AG04449 (cell line): ENCODE results near the gene ACACB.
A peak's percentile ranks its signal among the peaks of the same experiment; 100 is the strongest.

Experiments used
- CTCF ChIA-PET: fragments of 350-600 bp; formaldehyde crosslinking; extraction: SDS; loops from one replicate; lab custom pipeline; 2021; ENCODE audit warnings: antibody characterized with exemption; lab: Yijun Ruan, JAX
- POLR2A ChIA-PET: fragments of 400-600, 350-600 bp; formaldehyde crosslinking; extraction: SDS; loops from one replicate; lab custom pipeline; 2020; ENCODE audit warnings: antibody characterized with exemption, inconsistent platforms; lab: Yijun Ruan, JAX
- DNase-seq: peaks from one replicate; pipeline ENCODE4 v3.0.0-alpha.2; 2010; ENCODE audit warnings: low read depth, low spot score
- H3K4me3 ChIP-seq: 2 replicates; pipeline ENCODE4 v1.5.1; 2011; ENCODE audit warnings: low read depth, mild to moderate bottlenecking, control low read depth, low read length
- TF ChIP-seq, protein P1 (sequence below): IDR thresholded peaks from one replicate; pipeline ENCODE4 v1.5.1; 2011; ENCODE audit warnings: mild to moderate bottlenecking, moderate library complexity, low read length, control low read depth, inconsistent platforms; ENCODE audit not compliant: insufficient read depth; ENCODE audit errors: missing control alignments

ACACB gene

GRCh38 chr12:109093022-109093918 is 23.1 kb upstream of the ACACB start, which contains the start of gene ALKBH2:
TSS of gene ALKBH2 (minus strand) at chr12:109093472. CDS start at chr12:109092786, 686 bp downstream.
- TF ChIP-seq, protein P1, sequence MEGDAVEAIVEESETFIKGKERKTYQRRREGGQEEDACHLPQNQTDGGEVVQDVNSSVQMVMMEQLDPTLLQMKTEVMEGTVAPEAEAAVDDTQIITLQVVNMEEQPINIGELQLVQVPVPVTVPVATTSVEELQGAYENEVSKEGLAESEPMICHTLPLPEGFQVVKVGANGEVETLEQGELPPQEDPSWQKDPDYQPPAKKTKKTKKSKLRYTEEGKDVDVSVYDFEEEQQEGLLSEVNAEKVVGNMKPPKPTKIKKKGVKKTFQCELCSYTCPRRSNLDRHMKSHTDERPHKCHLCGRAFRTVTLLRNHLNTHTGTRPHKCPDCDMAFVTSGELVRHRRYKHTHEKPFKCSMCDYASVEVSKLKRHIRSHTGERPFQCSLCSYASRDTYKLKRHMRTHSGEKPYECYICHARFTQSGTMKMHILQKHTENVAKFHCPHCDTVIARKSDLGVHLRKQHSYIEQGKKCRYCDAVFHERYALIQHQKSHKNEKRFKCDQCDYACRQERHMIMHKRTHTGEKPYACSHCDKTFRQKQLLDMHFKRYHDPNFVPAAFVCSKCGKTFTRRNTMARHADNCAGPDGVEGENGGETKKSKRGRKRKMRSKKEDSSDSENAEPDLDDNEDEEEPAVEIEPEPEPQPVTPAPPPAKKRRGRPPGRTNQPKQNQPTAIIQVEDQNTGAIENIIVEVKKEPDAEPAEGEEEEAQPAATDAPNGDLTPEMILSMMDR = peak; percentile 99
- CTCF ChIA-PET = interaction anchor here (0.6 to 3.3 kb wide), 33 partner anchors 9 to 576 kb away, joined by 3 to 29 read pairs (median 4); partner anchors contain the start of gene ISCU
- DNase-seq = peak; percentile 34
- H3K4me3 ChIP-seq = peak within 1 kb of the TSS; percentile 78
- POLR2A ChIA-PET = interaction anchor here (1.0 to 1.1 kb wide), 2 partner anchors 475 to 531 kb away, joined by 3 to 4 read pairs; partner anchors contain the start of gene ISCU

DNA sequence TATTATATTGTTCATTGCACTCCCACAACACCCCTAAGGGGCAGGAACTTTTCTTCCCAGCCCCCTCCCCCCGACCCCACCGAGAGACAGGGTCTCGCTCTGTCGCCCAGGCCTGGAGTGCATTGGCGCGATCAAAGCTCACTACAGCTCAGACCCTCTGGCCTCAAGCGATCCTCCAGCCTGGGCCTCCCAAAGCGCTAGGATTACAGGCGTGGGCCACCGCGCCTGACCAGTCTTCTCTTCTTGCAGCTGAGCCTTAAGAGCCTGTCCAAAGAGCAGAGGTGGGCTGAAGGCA is 19.3 kb upstream of the ACACB start:
- H3K4me3 ChIP-seq = peak overlapping the region; percentile 63
- DNase-seq = no peak
- CTCF ChIA-PET = interaction anchor here (2.0 kb wide), 1 partner anchor 534 kb away, joined by 5 read pairs; the partner anchor contains the start of gene ISCU
- TF ChIP-seq, protein P1 = no peak
- POLR2A ChIA-PET = no interaction called here

- peak; percentile 41 for DNase-seq
- H3K4me3 ChIP-seq = peak within 1 kb of the TSS; percentile 79
- ChIA-PET POLR2A (interaction anchor here (0.8 to 1.2 kb wide), 2 partner anchors 14 to 288 kb away, joined by 3 read pairs; no protein-coding TSS in a partner anchor), CTCF (interaction anchor here (1.5 to 6.4 kb wide), 5 partner anchors 13 to 292 kb away, joined by 4 to 61 read pairs (median 6); no protein-coding TSS in a partner anchor)
- TF ChIP-seq, protein P1 = no peak
Measured at GRCh38 chr12:109097435-109098182, 18.8 kb upstream of the ACACB start, which contains the start of gene UNG. TSS of gene UNG (plus strand) at chr12:109097597. CDS start at chr12:109097680, 83 bp downstream.

DNA sequence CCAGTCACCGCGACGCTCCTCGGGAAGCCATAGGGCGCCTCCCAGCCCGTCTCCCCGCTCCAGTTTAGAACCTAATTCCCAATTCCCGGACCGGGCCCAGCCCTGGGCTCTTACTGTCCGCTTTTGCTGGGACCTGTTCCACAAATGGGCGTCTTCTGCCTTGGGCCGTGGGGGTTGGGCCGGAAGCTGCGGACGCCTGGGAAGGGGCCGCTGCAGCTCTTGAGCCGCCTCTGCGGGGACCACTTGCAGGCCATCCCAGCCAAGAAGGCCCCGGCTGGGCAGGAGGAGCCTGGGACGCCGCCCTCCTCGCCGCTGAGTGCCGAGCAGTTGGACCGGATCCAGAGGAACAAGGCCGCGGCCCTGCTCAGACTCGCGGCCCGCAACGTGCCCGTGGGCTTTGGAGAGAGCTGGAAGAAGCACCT is 18.2 kb upstream of the ACACB start:
- TF ChIP-seq, protein P1 = no peak
- ChIA-PET POLR2A (interaction anchor here (0.8 to 1.2 kb wide), 2 partner anchors 14 to 287 kb away, joined by 3 read pairs; no protein-coding TSS in a partner anchor), CTCF (interaction anchor here (1.5 to 6.4 kb wide), 5 partner anchors 13 to 292 kb away, joined by 4 to 61 read pairs (median 6); no protein-coding TSS in a partner anchor)
- H3K4me3 ChIP-seq = peak overlapping the region; percentile 79
- no peak for DNase-seq

GRCh38 chr12:109098651-109099050 is 17.7 kb upstream of the ACACB start:
- DNase-seq = no peak
- ChIA-PET CTCF (interaction anchor here (1.1 to 6.4 kb wide), 7 partner anchors 12 to 480 kb away, joined by 4 to 61 read pairs (median 6); no protein-coding TSS in a partner anchor), POLR2A (interaction anchor here (0.8 to 1.2 kb wide), 2 partner anchors 13 to 287 kb away, joined by 3 read pairs; no protein-coding TSS in a partner anchor)
- peak overlapping the region; percentile 79 for H3K4me3 ChIP-seq
- TF ChIP-seq, protein P1 = no peak
